Left ventricle myocardium inferior (tissue), 1 donor: ENCODE results near the gene HDAC4. TPM values are rescaled to one million over a fixed set of nuclear protein-coding genes. Genes with fewer than 3 reads are reported as not detected.

Source experiments
- DNase-seq: peaks from one replicate; pipeline ENCODE4 v3.0.0-alpha.2; 2020
- H3K27ac ChIP-seq: fragments of 200-600 bp; replicated peaks from 2 replicates; pipeline ENCODE4 v1.8.0; 2021
- H3K27me3 ChIP-seq: fragments of 200-600 bp; 2 replicates; pipeline ENCODE4 v1.8.0; 2021; ENCODE audit warnings: low read depth
- H3K36me3 ChIP-seq: fragments of 200-600 bp; 2 replicates; pipeline ENCODE4 v1.8.0; 2021
- H3K4me1 ChIP-seq: fragments of 200-600 bp; 2 replicates; pipeline ENCODE4 v1.8.0; 2021
- H3K4me3 ChIP-seq: fragments of 200-600 bp; 2 replicates; pipeline ENCODE4 v1.8.0; 2021; ENCODE audit warnings: mild to moderate bottlenecking, moderate library complexity
- H3K9me3 ChIP-seq: fragments of 200-600 bp; replicated peaks from 2 replicates; pipeline ENCODE4 v1.8.0; 2021
- CTCF ChIP-seq: fragments of 200-600 bp; IDR thresholded peaks from 2 replicates; pipeline ENCODE4 v1.8.0; 2021; ENCODE audit warnings: antibody characterized with exemption, mild to moderate bottlenecking, borderline replicate concordance
- intact Hi-C: fragments of 100-400 bp; cut with micrococcal nuclease; formaldehyde crosslinking; loops from one replicate; pipeline ENCODE4 v1.11.0; 2022
- total RNA-seq: library from RNA; stranded (reverse); fragmentation: NEBNext Ultra II Directional; extraction: Animal tissue kit (Norgen Biotek cat#: 25700); gene quantifications from one replicate; pipeline ENCODE4 v1.2.1, GENCODE V29; 2021
- donor health status: DM: no; HTN: yes; CAD: no; lungs with severe emphysema.

Gene HDAC4
- total RNA-seq, 1 donor from 2014 or later: 23.9 TPM

DNA sequence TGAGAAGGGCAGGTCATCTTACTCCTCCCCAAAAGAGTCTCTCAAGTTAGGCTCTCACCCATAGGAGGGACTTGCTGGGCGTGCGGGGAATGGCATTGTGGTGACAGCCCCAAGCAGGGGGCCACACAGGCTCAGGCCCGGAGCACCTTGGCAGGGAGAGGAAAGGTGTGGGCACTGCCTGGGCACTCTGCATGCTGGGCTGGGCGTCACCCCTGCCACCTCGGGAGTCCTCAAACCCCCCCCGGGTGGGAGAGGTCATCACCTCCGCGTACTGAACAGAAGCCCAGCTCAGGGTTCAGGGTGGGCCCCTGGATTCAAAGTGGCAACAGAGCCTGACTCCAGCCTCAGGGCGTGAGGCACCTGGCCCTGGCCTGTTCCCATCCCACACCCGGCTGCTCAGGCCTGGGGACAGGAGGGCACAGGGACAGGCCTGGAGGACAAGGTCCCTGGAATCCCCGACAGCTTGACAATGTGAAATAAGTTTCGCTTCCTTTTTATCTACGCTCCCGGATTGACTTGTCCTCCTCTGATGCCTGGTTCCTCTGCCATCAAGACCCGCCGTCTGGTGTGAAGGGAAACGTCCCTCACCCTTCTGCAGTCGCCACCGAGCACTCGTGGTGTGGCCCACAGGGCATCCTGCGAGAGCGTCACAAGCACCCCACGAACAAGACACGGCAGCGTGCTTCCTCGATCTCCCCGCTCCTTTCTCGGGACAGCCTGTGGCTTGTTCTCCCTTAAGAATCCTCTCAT lies 97.8 kb downstream of the HDAC4 start:
- peaks cover 98% of the 10 kb centered on the region for H3K4me1 ChIP-seq
- no peaks in the 10 kb centered on the region for H3K36me3 ChIP-seq
- peak; percentile 13 for DNase-seq
- H3K27ac ChIP-seq: peak overlapping the region; percentile 65
- H3K27me3 ChIP-seq: no peaks in the 10 kb centered on the region
- intact Hi-C loops: no loop called here
- no peak overlapping the region for H3K4me3 ChIP-seq
- no peaks in the 10 kb centered on the region for H3K9me3 ChIP-seq
- no peak for TF ChIP-seq CTCF

DNA sequence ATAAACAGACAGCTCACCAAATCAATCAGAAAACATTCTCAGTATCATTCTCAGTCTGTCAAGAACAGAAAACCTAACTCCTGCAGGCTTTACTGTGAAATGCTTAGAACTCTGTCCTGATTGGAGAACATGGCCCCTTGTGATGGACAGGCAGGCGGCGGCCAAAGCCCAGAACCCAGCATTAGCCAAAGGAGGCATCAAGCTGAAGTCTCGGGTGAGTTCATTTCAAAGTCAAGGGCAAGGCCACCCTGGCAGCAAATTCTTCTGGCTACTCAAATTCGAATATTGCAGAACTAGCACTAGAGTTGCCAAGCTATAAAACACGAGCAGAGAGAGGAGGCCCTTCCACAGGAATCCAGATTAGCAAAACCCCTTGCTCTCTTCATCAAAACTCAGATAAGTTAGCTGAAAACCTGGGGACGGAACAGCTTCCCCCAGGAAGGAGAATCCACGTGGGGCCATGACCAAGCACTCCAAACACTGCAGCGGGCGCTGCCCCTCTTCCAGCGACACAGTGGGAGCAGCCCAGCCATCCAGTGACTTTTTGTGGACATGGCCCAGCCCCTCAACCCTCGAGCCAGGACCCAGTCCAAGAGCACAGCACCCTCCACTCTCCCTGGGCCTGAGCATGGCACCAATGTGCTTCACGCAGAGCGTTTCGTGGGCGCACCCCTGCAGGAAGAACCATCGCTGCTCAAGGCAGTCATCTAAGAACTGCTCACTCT lies 98.6 kb downstream of the HDAC4 start:
- Histone ChIP-seq H3K4me3 (no peak overlapping the region), H3K27ac (peak overlapping the region; percentile 65), H3K9me3 (no peaks in the 10 kb centered on the region), H3K36me3 (no peaks in the 10 kb centered on the region), H3K4me1 (peaks cover 98% of the 10 kb centered on the region), H3K27me3 (no peaks in the 10 kb centered on the region)
- TF ChIP-seq CTCF: no peak
- intact Hi-C loops: no loop called here
- DNase-seq: peak; percentile 13

- intact Hi-C loops: no loop called here
- peak overlapping the region; percentile 65 for H3K27ac ChIP-seq
- H3K27me3 ChIP-seq: no peaks in the 10 kb centered on the region
- no peaks in the 10 kb centered on the region for H3K9me3 ChIP-seq
- H3K4me3 ChIP-seq: peak overlapping the region; percentile 44
- peak; percentile 14 for DNase-seq
- no peaks in the 10 kb centered on the region for H3K36me3 ChIP-seq
- TF ChIP-seq CTCF: no peak
- H3K4me1 ChIP-seq: peaks cover 98% of the 10 kb centered on the region
Observed at GRCh38 chr2:239300871-239301735, 99.7 kb downstream of the HDAC4 start.

DNA sequence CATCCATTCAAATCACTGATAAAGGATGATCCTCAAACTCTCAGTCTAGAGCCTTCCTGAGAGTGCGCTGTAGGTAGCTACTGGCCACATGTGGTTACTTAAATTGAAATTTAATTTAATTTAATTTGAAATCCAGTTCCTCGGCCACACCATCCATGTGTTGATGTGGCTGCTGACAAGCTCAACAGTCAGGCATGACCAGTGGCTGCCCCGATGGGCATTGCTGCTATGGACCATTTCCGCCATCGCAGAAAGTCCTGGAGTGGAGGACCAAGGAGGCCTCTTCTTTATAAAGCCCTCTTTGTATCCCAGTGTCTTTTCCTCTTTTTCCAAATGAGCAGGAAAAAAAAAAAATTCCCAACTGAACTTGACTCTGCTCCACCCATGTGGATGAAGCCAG lies 100.6 kb downstream of the HDAC4 start:
- Histone ChIP-seq H3K4me3 (peak overlapping the region; percentile 44), H3K36me3 (no peaks in the 10 kb centered on the region), H3K9me3 (no peaks in the 10 kb centered on the region), H3K4me1 (peaks cover 98% of the 10 kb centered on the region), H3K27ac (peak overlapping the region; percentile 65), H3K27me3 (no peaks in the 10 kb centered on the region)
- peak; percentile 14 for DNase-seq
- intact Hi-C loops: no loop called here
- TF ChIP-seq CTCF: no peak

DNA sequence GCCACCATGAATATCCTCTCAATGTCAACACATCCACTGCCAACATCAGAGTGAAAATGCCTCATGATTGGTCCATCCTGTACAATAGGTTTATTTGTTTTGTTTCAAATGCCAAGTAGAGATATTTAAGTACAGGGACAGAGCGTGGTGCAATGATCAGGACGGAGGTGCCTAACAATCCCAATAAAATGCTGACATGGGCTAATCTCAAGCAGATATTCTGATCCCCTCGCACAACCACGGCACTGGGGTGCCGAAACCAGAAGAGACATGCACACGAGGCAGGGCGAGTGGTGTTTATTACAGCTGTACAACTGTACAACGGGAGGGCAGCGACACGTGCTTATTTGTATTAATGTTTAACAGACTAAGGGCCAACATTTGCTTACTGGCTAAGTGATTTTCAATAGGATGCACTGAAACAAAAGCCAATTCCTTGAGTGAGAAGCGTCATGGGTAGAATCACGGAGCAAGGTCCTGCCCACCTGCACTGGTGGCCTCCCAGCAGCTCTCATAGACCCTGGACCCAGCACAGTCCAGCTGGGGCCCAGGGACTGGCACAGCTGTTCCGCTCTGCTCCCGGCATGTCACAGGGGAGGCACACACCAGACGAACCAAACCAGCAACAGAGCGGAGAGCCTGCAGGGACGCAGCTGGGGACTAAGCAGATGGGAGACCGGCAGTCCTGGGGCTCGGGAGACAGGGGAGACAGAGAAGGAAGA lies 101.4 kb downstream of the HDAC4 start:
- Histone ChIP-seq H3K4me1 (peaks cover 95% of the 10 kb centered on the region), H3K36me3 (no peaks in the 10 kb centered on the region), H3K27me3 (no peaks in the 10 kb centered on the region), H3K4me3 (no peak overlapping the region), H3K9me3 (no peaks in the 10 kb centered on the region), H3K27ac (peak overlapping the region; percentile 65)
- no peak for TF ChIP-seq CTCF
- DNase-seq: peak; percentile 5
- intact Hi-C loops: no loop called here
